B cell (primary cell): ENCODE data around the gene EPDR1. TPM values are rescaled to one million over a fixed set of nuclear protein-coding genes. Genes with fewer than 3 reads are reported as not detected.

ENCODE experiments used
- ATAC-seq: fragments of 200-7000 bp; cut with Tn5 transposase; one replicate; pipeline ENCODE4 v1.10.0; 2021; ENCODE audit warnings: low read depth, mild to moderate bottlenecking, moderate number of reproducible peaks, moderate library complexity
- CTCF ChIA-PET: fragments of 350-600 bp; sonication (Branson Sonifier 250); formaldehyde crosslinking; loops from one replicate; lab custom pipeline; 2021; ENCODE audit warnings: antibody characterized with exemption, inconsistent platforms; lab: Charles Lee
- POLR2A ChIA-PET: fragments of 350-600 bp; sonication (Branson Sonifier 250); formaldehyde crosslinking; loops from one replicate; lab custom pipeline; 2021; ENCODE audit warnings: antibody characterized with exemption; lab: Charles Lee
- DNase-seq: peaks from one replicate; pipeline ENCODE4 v3.0.0; 2013
- H2AFZ ChIP-seq: 2 replicates; pipeline ENCODE4 v1.6.1; 2012; ENCODE audit warnings: mild to moderate bottlenecking, low read depth, low read length; ENCODE audit not compliant: insufficient read depth, poor library complexity, severe bottlenecking
- H3K27ac ChIP-seq, 2 donors: 1 replicate in 1 of 2; 2 replicates in 1 of 2; pipeline ENCODE4 v1.5.1; 2012 to 2013; ENCODE audit warnings: low read length in 2 of 2, mild to moderate bottlenecking in 2 of 2, moderate library complexity in 1 of 2
- H3K27me3 ChIP-seq, 4 experiments: fragments of 200-600 bp in 1 of 4; sonication (generic) in 1 of 4; replicated peaks in 1 of 4; 1 replicate in 2 of 4; 2 replicates in 2 of 4; pipeline versions ENCODE4 v1.6.1 to v1.7.0; 2013 to 2016; ENCODE audit warnings: low read length in 3 of 4, mild to moderate bottlenecking in 2 of 4, mixed read lengths in 1 of 4, moderate library complexity in 1 of 4; ENCODE audit not compliant: insufficient read depth in 4 of 4, control insufficient read depth in 3 of 4; ENCODE audit errors: control extremely low read depth in 1 of 4
- H3K36me3 ChIP-seq, 2 experiments: replicated peaks in 1 of 2; 1 replicate in 1 of 2; 2 replicates in 1 of 2; pipeline versions ENCODE4 v1.6.1 to v1.7.1; 2013; ENCODE audit warnings: low read length in 1 of 2; ENCODE audit not compliant: insufficient read depth in 2 of 2, control insufficient read depth in 1 of 2; ENCODE audit errors: control extremely low read depth in 1 of 2, extremely low read depth in 1 of 2
- H3K4me1 ChIP-seq, 2 donors: fragments of 200-600 bp in 1 of 2; sonication (generic) in 1 of 2; 1 replicate in 1 of 2; 2 replicates in 1 of 2; pipeline versions ENCODE4 v1.5.1 to v1.6.1; 2013 to 2017; ENCODE audit warnings: low read length in 2 of 2; ENCODE audit not compliant: control insufficient read depth in 2 of 2, insufficient read depth in 2 of 2
- H3K4me2 ChIP-seq: replicated peaks from 2 replicates; pipeline ENCODE3; 2012; ENCODE audit warnings: mild to moderate bottlenecking, low read depth, low read length; ENCODE audit not compliant: poor library complexity, severe bottlenecking
- H3K4me3 ChIP-seq, 5 experiments: fragments of 200-600 bp in 1 of 5; sonication (generic) in 1 of 5; 1 replicate in 3 of 5; 2 replicates in 2 of 5; pipeline versions ENCODE4 v1.5.1 to v1.7.0; 2011 to 2016; ENCODE audit warnings: low read length in 4 of 5, mild to moderate bottlenecking in 4 of 5, low read depth in 2 of 5, control low read depth in 1 of 5, moderate library complexity in 1 of 5; ENCODE audit not compliant: insufficient read depth in 1 of 5; ENCODE audit errors: control extremely low read depth in 1 of 5, extremely low read depth in 1 of 5
- H3K79me2 ChIP-seq: fragments of 200-600 bp; sonication (generic); one replicate; pipeline ENCODE4 v1.6.0; 2016; ENCODE audit warnings: low read length; ENCODE audit not compliant: control insufficient read depth, insufficient read depth
- H3K9ac ChIP-seq: fragments of 200-600 bp; sonication (generic); 2 replicates; pipeline ENCODE4 v1.6.1; 2017; ENCODE audit warnings: mild to moderate bottlenecking, low read length, moderate library complexity
- H3K9me3 ChIP-seq, 3 donors: one replicate each; pipeline versions ENCODE4 v1.6.1 to v1.7.1; 2013; ENCODE audit warnings: low read length in 2 of 3; ENCODE audit not compliant: control insufficient read depth in 2 of 3, insufficient read depth in 1 of 3; ENCODE audit errors: control extremely low read depth in 1 of 3
- H4K20me1 ChIP-seq: 2 replicates; pipeline ENCODE4 v1.6.0; 2012; ENCODE audit warnings: mild to moderate bottlenecking, low read length; ENCODE audit not compliant: insufficient read depth, control insufficient read depth, poor library complexity, severe bottlenecking
- H3K27ac Mint-ChIP-seq: one replicate; pipeline ENCODE4 v1.8.0; 2021; ENCODE audit warnings: mixed read lengths
- H3K27me3 Mint-ChIP-seq: one replicate; pipeline ENCODE4 v1.8.0; 2021; ENCODE audit warnings: mixed read lengths
- H3K4me1 Mint-ChIP-seq: one replicate; pipeline ENCODE4 v1.8.0; 2021; ENCODE audit warnings: mixed read lengths
- H3K4me3 Mint-ChIP-seq: one replicate; pipeline ENCODE4 v1.8.0; 2021; ENCODE audit warnings: mixed read lengths
- H3K9me3 Mint-ChIP-seq: one replicate; pipeline ENCODE4 v1.8.0; 2022; ENCODE audit warnings: mixed read lengths; ENCODE audit not compliant: insufficient read depth
- CTCF ChIP-seq: fragments of 200-600 bp; IDR thresholded peaks from one replicate; pipeline ENCODE4 v1.8.0; 2022; ENCODE audit warnings: antibody characterized with exemption, mild to moderate bottlenecking
- EZH2 ChIP-seq: IDR thresholded peaks from 2 replicates; pipeline ENCODE4 v1.6.1; 2012; ENCODE audit warnings: borderline replicate concordance, low read depth, mild to moderate bottlenecking, moderate library complexity, low read length; ENCODE audit not compliant: insufficient read depth, poor library complexity, severe bottlenecking
- WGBS: methylation state at CpG from one replicate; pipeline ENCODE4 v1.1.5; 2013; ENCODE audit warnings: missing lambda C conversion rate; ENCODE audit not compliant: insufficient coverage; 5-methylcytosine and 5-hydroxymethylcytosine counted together
- intact Hi-C: fragments of 100-400 bp; cut with micrococcal nuclease; formaldehyde crosslinking; loops from one replicate; pipeline ENCODE4 v1.10.0; 2022
- polyA plus RNA-seq: library from polyadenylated mRNA; depleted of rRNA; stranded (reverse); fragments of >200 nt; gene quantifications from 2 replicates; pipeline ENCODE4 v1.2.3, GENCODE V29; 2012
- total RNA-seq, 2 donors: library from RNA; stranded (reverse); fragments of 120-200 nt in 1 of 2; gene quantifications; 1 replicate in 1 of 2; 2 replicates in 1 of 2; pipeline versions ENCODE4 v1.2.3 to v1.2.4, GENCODE V29; 2013 to 2022

The EPDR1 gene
- total and polyA plus RNA-seq, 2 donors (not counting 1 experiment from before 2014, with no cell fraction given): not detected

GRCh38 chr7:37987732-37988131, 67.3 kb downstream of the EPDR1 start:
- Histone ChIP-seq H3K4me3 (no peak overlapping the region), H3K9ac (no peak overlapping the region), H3K36me3 (no peaks in the 10 kb centered on the region), H3K27ac (no peak overlapping the region), H3K79me2 (no peaks in the 10 kb centered on the region), H3K9me3 (no peaks in the 10 kb centered on the region), H2AFZ (no peak overlapping the region), H3K4me1 (no peaks in the 10 kb centered on the region), H4K20me1 (no peaks in the 10 kb centered on the region), H3K4me2 (no peak overlapping the region), H3K27me3 (no peaks in the 10 kb centered on the region)
- WGBS: no CpG with 5 or more reads among the region's 1 CpG
- CTCF ChIA-PET: no interaction called here
- POLR2A ChIA-PET: no interaction called here
- no peaks in the 10 kb centered on the region for H3K9me3 Mint-ChIP-seq
- no peak for ATAC-seq
- no peak overlapping the region for H3K4me3 Mint-ChIP-seq
- H3K27me3 Mint-ChIP-seq: peaks cover 7% of the 10 kb centered on the region
- H3K27ac Mint-ChIP-seq: no peak overlapping the region
- intact Hi-C loops: no loop called here
- no peak for DNase-seq
- H3K4me1 Mint-ChIP-seq: no peaks in the 10 kb centered on the region
- TF ChIP-seq EZH2: no peak
- no peak for TF ChIP-seq CTCF

- Mint-ChIP-seq H3K4me3 (no peak overlapping the region), H3K4me1 (no peaks in the 10 kb centered on the region), H3K27me3 (peaks cover 7% of the 10 kb centered on the region), H3K27ac (no peak overlapping the region), H3K9me3 (no peaks in the 10 kb centered on the region)
- Histone ChIP-seq H3K4me1 (no peaks in the 10 kb centered on the region), H3K9ac (no peak overlapping the region), H3K4me3 (no peak overlapping the region), H3K9me3 (no peaks in the 10 kb centered on the region), H3K27me3 (no peaks in the 10 kb centered on the region), H3K27ac (no peak overlapping the region), H2AFZ (no peak overlapping the region), H3K79me2 (no peaks in the 10 kb centered on the region), H4K20me1 (no peaks in the 10 kb centered on the region), H3K36me3 (no peaks in the 10 kb centered on the region), H3K4me2 (no peak overlapping the region)
- 90% methylated on average over 2 of the region's 7 CpGs for WGBS
- intact Hi-C loops: no loop called here
- POLR2A ChIA-PET: no interaction called here
- ATAC-seq: no peak
- no peak for DNase-seq
- TF ChIP-seq CTCF: no peak
- CTCF ChIA-PET: no interaction called here
Observed at GRCh38 chr7:37988721-37989650, 68.5 kb downstream of the EPDR1 start.
